Measurements from ENCODE around the gene CD19.
A peak's percentile ranks its signal among the peaks of the same experiment; 100 is the strongest.

The CD19 gene

GRCh38 chr16:28982418-28982817, 50.6 kb downstream of the CD19 start:
- DNase-seq (ENCODE audit: low read depth in 2 of 2): no peak

GRCh38 chr16:28982949-28983348, 51.2 kb downstream of the CD19 start:
- DNase-seq (ENCODE audit: low read depth in 2 of 2): no peak

- DNase-seq (ENCODE audit: low read depth in 2 of 2): no peak
Observed at GRCh38 chr16:28983644-28984043, 51.9 kb downstream of the CD19 start.

- DNase-seq (ENCODE audit: low read depth in 2 of 2): no peak
Observed at GRCh38 chr16:28984091-28984490, 52.3 kb downstream of the CD19 start.

GRCh38 chr16:28984619-28985135, 52.9 kb downstream of the CD19 start, which contains the start of gene LAT:
Gene LAT, plus strand, starts transcription at chr16:28985052. Its CDS starts 366 bp downstream, at chr16:28985418.
- DNase-seq (ENCODE audit: low read depth in 2 of 2): peak; percentile 68 to 72

GRCh38 chr16:28985211-28986041, 53.7 kb downstream of the CD19 start:
- no peak for DNase-seq (ENCODE audit: low read depth in 2 of 2)

GRCh38 chr16:28986046-28986445, 54.3 kb downstream of the CD19 start:
- DNase-seq (ENCODE audit: low read depth in 2 of 2): no peak

- DNase-seq (ENCODE audit: low read depth in 2 of 2): no peak
Observed at GRCh38 chr16:28986492-28986891, 54.7 kb downstream of the CD19 start.

GRCh38 chr16:28987170-28987853, 55.5 kb downstream of the CD19 start:
- no peak for DNase-seq (ENCODE audit: low read depth in 2 of 2)

Measured in stimulated activated CD8-positive, alpha-beta memory T cell treated with anti-CD3 and anti-CD28 coated beads, Interleukin-2, amount 100 ng/mL, for 48 hours (primary cell).